Umbilical cord (tissue), 2 donors: ENCODE measurements around the gene FAM114A2. TPM values are rescaled to one million over a fixed set of nuclear protein-coding genes. Genes with fewer than 3 reads are reported as not detected.
"Not testable (repeated sequence)": the region's sequence is repeated elsewhere in the genome, so short reads cannot be mapped to it uniquely, and the experiment has no call there.

Source experiments
- DNase-seq: peaks from one replicate; pipeline ENCODE4 v3.0.0-alpha.2; 2015; ENCODE audit warnings: low spot score
- total RNA-seq: library from RNA; depleted of rRNA; stranded (reverse); fragments of >200 nt; gene quantifications from one replicate; pipeline ENCODE4 v1.2.3, GENCODE V29; 2014; ENCODE audit warnings: low replicate concordance; ENCODE audit not compliant: insufficient read depth

FAM114A2 gene
- total RNA-seq = 20.5 TPM

DNA sequence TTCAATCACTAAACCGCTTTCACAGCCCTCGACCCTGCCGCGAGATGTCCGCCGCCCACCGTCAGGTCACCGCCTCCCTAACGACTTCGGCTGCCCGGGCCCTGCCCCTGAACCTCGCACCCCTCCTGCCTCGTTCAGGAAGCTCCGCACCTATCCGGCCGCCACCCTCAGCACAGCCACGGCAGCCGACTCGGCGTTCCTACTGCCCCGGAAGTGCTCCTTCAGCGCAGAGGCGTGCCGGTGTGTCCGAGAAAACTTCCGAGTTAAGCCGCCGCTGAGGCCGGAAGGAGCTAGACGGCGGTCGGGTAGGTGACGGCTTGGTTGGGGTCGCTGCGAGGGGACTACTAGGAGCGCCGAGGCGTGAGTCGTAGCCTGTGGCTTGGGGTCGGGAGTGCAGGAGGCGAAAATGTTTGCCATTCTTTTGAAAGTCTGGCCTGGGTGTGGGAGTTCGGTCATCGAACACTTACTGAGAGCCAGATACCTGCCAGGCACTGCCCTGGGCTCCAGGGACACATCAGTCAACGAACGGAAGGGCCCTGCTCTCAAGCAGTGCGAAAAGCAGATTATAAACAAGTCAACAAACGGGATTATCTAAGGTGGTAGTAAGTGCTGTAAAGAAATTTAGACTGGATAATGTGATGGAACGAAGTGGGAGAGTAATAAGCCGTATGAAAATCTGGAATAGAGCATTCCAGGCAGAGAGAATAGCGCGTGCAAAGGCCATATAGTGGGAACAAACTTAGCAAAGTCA lies at the start of gene FAM114A2, which contains the start of gene MFAP3:
Gene FAM114A2 (minus strand): TSS at position 204 of the 751 bp plus-strand sequence. CDS start 3,957 bp downstream, outside the sequence.
Gene MFAP3 (plus strand): TSS at position 261 of the 751 bp plus-strand sequence. CDS start 10,756 bp downstream, outside the sequence.
- DNase-seq = peak; percentile 91

DNA sequence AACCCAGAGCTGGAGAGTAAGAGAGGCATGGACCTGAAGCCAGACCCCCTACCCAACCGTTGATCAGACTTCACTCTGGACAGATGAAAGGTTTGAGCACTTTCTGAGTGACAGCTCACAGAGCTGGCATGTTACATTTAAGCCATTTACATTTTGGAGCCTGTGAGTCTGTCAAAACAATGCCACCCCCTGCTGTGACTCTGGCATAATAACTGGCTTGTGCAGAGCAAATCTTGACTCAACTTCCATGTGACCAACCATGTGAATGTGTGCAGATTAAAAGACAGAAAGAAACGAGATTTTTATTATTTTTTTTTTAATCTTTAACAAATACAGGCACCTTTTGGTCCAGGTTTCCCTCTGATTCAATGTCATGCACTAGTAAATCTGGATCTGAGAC lies 48.5 kb upstream of the FAM114A2 start:
- DNase-seq = no peak

DNA sequence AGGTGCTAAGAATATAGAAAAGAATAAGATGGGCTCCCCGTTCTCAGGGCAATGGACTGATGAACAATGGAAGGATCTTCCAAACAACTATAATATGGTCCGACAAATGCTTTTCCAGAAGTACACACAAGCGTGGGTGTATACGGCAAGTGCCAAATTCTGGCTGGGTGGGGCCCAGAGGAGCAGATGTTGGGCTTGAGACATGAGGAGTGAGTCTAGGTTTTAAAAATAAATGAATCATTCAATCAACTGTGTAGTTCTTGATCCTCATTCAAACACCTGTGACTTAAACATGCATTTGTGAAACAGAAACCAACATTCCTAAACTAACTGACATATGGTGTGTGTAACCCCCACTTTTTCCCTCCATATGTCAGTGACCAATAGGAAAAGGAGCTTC lies 47.9 kb upstream of the FAM114A2 start:
- DNase-seq = no peak

DNA sequence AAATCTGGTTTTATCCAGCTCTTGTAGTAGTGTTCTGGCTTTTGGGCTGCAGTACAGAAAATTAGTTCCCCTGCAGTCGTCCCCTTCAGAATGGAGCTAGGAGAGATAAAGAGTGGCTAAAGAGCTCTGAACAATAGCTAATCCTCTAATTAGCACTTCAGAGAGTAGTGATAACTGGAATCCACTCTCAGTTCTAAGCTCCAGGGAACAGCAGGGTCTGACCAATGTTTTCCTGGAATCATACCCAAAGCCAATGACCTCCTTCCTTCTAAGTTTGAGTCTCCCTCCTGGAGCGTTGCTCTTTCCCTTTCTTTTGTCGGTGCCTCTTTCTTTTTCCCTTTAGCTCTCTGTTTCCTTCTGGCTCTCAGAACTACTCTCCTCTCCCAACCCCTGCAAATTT lies 47.4 kb upstream of the FAM114A2 start:
- no peak for DNase-seq

DNA sequence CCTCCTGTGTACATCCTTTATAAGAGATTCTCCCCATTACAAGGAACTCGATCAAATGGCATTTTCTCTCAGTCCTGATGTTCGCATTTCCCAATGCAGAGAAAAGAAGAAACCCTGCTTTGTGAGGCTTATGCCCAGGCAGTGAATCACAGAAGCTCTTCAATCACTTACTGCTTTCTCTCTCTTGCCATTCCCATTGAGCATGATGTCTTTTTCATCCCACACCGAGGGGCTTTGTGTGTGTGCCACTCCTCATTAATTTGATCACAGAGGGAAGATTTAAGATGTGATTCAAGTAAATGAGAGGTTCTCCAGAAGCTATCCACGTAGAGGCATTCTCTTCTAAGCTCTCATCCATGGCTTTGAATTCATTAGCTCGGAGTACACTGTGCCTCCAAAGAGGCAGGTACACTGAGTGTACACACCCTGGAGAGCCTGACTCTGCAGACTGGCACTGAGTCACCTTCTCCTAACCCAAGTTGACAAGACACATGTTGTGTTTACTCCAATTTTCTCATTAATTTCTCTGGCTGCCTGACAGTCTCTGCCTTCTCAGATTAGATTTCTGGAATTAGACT lies 45.4 kb upstream of the FAM114A2 start:
- DNase-seq = no peak

DNA sequence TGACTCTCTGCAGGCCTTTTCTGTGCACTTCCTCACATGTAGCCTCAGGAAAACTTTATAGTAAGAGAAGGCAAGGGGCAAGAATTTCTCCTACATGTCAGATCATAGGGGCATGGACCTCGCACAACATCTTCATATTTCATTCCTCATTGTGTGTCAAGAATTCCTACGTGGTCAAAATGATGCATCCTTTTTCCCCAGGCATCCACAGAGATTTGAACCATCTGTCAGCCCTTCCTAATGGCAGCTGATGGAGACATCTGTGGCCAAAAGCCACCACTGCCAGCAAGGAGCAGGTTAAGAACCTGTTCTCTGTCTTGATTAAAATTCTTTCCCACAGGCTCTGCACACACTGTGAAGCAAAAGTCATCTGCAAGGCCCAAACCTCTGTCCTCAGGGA lies 42.5 kb upstream of the FAM114A2 start:
- DNase-seq = no peak

DNA sequence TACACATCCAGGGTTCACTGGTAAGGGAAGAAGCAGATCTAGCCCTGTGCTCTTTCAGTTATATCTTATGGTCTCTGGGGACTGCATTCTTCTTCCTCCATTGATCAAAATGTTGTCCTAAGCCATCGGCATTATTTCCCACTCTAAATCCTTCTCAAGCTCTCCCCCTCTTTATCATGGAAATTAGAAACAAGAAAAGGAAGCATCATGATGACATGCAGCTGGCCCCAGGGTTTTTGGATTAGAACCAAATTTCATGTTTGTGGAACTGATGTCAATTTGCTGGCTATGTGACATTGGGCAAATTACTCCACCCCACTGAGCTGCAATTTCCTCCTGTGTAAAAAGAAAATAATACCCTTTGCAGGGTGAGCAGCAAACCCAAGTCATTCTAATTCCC lies 39.6 kb upstream of the FAM114A2 start:
- DNase-seq = no peak

DNA sequence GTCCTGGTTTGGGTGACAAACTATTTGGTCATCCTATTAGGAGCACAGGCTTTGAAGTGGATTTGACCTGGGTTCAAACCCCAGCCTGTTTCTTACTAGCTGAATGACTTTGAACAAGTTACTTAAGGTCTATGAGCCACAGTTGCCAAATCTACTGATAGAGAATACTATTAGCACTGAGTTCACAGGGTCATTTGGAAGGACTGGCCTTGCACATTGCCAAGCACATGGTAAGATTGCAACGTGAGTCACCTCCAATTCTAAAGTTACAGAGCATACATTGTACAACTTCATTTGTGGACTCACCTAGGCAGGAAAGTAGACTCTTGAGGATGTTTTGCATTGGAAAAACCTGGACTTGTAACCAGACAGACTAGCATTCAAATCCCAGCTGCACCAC lies 39.0 kb upstream of the FAM114A2 start:
- no peak for DNase-seq

DNA sequence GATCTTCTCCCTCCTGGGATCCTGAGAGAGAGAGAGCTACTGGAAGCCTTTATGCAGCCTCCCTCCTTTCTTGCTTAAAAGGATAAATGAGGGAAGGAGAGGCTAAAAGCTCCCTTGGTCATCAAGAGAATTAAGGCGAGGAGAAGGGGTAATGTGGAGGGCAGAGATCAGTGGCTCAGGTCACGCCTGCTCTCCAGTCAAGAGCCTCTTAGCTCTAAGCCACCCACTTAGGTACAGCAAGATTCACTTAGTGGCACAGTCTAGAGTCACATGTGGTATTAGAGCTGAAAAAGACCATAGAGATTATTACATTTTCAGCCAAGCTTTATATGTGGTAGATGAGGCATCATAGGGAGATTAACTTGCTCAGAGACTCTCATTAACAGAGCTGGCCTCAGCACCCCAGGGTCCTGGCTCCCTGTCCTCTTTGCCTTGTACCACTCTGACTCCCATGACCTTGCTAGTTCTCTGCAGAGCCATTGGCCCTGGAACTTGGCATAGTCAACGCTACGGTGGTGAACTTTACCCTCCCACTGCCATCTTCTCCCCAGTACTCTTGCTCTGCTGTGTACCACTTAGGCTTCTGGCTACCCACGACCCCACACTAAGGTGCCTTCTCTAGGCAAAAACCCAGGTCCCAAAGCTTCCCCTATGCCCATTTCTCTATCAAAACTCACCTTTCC lies 37.7 kb upstream of the FAM114A2 start:
- no peak for DNase-seq

DNA sequence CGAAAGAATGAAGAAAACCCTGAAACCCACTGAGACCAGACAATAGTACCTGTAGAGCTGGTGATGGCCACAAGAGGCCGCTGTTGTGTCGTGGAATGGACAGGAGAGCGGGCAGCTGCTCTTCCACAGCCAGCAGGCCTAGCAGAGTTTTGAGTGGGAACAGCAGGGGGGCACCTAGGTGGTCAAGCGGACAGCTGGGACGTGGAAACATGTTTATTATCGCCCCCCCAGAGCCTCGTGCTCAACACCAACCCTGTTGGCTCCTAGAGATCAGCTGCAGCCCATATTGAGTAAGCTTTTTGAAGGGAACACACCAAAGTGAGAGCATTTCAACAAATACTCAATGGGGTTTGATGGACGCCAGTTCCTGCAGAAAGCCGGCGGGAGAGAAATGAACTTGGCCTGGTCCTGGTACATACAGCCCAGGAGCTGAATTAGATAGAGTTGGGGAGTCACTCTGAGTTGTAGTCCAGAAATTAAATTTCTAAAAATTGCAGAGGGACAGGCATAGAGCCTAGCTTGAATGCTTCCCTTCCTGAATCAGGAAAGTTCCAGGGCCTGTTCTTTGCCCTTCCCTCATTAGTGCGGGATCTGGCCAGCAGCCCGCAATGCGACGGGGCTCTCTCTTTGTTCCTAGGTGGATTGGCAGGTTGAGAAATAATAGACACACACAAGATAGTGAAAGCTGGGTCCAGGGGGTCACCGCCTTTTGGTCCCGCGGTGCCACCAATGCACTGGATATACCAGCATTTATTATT lies 33.9 kb upstream of the FAM114A2 start:
- peak; percentile 82 for DNase-seq

DNA sequence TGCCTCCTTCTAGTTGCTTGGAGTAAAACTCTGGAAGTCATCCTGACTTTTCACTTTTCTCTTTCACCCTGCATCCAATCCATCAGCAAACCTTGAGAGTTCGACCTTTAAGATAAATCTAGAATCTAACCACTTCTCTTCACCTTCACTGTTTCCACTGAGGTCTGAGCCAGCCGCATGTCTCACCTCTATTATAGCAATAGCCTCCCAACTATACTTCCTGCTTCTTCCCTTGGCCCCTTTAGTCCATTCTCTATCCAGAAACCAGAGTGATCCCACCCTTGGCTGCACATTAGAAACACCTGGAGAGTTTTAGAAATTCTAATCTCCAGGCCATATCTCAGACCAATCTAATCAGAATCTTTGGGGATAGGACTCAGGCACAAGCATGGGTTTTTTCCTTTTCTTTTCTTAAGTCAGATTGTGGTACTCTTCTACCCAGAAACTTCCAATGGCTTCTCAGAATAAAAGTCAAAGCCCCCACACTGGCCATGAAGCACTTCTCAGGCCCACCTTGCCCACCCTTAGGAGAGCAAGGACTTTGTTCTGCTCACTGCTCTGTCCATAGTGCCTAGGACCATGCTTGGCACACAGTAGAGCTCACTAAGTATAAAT lies 33.2 kb upstream of the FAM114A2 start:
- DNase-seq = no peak

DNA sequence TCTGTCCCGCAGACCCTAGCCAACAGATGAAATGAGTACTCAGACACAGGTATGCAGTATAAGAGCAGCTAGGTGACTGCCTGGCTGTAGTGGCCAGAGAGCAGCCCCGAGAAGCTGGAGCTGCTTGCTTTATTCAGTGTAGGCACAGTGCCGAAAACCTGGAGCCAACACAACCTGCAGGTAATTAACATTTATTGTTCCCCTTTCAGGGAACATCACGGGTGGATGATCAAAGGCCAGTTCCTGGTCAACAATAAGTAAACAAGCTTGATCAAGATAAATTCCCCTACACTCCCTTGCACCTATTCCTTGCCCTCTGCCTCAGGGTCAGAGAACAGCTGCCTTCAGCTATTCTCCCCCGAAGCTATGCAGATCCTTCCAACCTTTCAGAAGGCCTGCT lies 31.1 kb upstream of the FAM114A2 start:
- DNase-seq = not testable (repeated sequence)

DNA sequence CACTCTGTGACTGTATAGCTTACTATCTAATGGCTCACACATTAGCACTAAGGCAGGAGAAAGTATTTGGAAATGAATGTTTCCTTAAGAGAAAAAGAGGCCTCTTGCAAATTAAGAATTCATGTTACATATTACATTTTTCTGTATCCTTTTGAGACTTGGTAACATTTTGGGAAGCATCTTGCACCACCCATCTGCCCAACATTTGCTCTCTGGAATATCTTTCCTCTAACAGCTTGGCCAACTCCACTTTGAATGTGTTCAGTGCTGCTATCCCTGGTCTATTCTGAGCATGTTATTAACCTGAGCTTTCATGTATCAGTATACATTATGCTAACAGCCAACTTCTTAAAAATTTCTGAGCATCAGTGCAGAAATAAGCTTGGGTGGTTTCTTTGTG lies 27.3 kb upstream of the FAM114A2 start:
- DNase-seq = no peak

DNA sequence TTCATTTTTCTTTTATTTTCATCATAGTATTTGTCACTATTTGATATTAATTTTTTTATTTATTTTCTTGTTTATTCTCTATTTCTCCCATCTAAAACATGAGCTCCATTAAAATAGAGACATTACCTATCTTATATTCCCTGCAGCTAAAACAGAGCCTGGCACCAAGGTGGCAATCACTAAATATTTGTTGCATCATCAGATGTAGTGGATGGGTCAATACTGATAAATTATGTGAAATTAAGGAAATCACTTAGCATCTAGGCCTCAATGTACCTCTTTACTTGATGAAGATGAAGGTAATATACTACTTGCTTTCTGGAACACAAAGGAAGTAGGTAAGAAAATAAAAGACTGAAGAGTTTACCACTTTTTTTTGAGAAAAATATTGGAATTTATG lies 24.7 kb upstream of the FAM114A2 start:
- no peak for DNase-seq

DNA sequence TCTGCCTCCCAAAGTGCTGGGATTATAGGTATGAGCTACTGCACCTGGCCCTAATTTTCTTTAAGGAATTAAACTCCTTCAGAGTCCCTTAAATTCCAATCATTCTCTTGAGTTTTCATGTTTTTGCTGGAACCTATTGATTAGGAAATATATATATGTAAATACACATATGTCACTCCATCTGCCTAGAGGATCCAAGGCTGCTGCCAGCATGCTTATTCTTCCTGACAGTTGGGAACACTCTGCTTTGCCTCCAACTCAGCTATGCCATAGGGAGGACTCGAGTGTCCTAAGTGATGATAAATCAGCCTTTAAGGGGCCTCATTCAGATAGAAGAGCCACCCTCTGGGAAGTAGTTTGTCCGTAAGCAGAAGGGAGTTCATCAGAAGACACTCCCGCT lies 21.9 kb upstream of the FAM114A2 start:
- DNase-seq = no peak

DNA sequence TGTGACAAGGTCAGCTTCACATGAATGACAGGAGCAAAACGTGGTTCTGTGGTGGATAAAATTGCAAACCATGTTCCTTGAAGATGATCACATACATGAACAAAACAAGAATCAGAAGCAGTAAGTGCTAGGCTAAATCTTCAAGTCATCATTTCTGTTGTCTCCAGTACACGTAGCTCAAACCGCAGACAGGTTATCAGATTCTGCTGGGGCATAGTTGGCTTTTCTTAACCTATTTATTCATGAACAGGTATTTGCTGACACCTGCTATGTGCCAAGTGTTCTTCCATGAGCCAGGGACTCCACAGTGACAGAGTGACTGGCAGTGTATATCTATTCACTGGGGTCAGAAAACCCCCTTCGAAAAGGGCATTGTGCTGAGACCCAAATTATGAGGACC lies 20.9 kb upstream of the FAM114A2 start:
- DNase-seq = no peak

DNA sequence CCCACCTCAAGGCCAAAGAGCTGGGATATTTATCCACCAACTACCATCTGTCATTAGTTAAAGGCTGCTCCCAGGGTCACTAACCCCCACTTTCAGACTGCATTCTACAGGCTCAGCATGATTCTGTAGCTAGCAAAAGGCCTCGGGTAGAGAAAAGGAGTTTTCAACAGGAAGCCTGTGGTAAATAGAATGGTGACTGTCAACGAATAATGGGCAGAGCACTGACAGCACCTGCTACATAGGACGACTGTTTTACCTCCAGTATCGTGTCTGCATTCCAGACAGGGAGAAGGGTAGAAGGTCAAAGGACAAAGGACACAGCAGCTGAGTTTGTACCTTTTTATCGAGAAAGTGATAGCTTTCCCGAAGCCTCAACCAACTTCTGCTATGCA lies 20.3 kb upstream of the FAM114A2 start:
- DNase-seq = no peak

DNA sequence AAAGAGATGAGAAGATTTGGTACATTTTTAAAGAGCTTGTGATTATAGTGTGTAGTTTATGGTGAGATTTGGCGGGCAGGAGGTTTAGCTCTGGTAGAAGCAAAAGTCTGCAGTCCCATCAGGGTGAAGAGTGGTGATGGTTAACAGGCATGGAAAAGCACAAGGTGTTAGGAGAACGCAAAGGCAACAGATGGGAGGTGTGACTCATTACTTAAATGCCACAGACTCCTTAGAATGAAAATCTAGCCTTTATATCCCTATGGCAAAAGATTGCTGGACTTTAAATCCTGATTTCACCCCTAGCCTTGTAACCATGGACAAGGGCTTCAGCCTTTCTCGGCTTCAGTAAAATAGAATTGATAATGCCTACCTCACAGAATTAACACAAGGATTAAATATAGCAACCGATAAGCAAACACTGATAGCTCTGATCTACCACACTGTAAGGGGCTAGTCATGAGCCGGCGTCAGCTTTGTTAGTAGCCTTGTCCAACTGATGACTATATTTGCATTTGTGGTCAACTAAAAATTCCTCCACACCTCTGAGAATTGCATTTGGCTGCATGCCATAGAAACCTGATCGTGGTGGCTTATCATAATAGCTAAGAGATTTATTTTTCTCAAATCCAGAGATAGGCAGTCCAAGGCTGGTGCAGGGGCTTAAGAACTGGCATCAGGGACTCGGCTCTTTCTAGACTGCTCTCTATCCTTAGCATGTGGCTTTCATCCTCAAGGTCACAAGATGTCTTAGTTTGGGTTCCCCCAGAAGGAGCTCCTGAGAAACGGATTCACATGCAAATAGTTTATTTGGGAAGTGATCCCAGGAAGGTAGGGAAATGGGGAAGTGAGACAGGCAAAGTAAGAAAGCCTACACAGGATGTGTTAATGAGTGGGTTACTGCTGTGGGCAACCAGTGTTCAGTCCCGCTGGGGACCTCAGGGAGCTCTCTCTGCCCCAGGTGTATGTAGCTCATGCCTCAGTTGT lies 19.6 kb upstream of the FAM114A2 start:
- DNase-seq = no peak

DNA sequence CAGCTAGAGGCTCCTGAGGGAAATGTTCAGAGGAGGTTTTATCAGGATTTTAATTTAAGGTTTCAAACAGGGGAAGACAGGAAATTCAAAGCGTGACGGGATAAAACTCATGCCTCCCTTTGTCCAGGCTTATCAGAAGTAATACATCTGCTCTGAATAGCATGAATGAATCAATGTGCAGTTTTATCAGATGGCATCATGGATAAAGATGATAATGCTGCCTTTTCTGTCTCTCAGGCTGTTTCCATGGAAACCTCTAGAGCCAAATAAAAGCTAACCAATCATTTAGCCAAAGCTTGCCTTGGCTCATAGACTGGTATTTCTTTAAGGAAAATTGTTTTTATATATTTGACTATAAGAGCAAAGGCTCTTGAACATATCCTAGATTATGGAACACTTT lies 16.5 kb upstream of the FAM114A2 start:
- no peak for DNase-seq

DNA sequence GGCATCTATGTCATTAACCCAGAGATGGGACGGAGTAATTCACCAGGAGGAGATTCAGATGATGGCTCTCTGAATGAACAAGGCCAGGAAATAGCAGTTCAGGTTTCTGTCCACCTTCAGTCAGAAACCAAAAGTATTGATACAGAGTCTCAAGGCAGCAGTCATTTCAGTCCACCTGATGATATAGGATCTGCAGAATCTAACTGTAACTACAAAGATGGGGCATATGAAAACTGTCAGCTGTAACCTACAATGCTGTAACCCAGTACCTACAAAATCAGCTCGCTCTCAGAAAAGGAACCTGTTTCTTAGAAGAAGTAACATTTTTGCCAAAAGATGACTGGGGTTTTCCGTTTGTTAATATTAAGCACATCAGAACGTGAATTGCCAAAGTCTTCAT lies 14.8 kb upstream of the FAM114A2 start:
- no peak for DNase-seq
